Measurements from ENCODE around the gene RALY. TPM values are rescaled to one million over a fixed set of nuclear protein-coding genes. Genes with fewer than 3 reads are reported as not detected.

The RALY gene
- total and polyA plus RNA-seq, 4 experiments from 2014 or later, result 112 to 218 (median 153) TPM

DNA sequence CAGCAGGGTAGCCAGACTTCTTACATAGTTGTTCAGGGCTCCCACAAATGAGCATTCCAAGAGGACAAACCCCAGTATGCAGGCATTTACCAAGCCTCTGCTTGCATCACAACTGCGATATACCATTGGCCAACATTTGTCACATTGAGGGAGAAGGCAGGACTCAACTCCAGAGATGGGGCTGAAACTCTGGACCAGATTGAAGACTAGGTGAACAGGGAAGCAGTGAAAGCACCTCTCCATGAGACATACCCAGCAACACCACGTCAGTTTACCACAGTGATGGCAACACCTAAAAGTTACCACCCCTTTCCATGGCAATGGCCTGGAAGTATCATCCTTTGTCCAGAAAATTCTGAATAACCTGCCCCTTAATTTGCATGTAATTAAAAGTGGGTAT, 7.9 kb upstream of the RALY start:
- Mint-ChIP-seq H3K4me3 (no peak overlapping the region), H3K36me3 (no peaks in the 10 kb centered on the region), H3K27me3 (peaks cover 1 to 4% of the 10 kb centered on the region in 2 donors), H3K27ac (no peak overlapping the region), H3K4me1 (peaks cover 5 to 11% (median 7%) of the 10 kb centered on the region in 4 donors), H3K9me3 (no peaks in the 10 kb centered on the region)
- Histone ChIP-seq H3K4me3 (ENCODE audit: low read length in 2 of 2) (no peak overlapping the region), H3K4me1 (ENCODE audit: insufficient read depth, low read length) (peaks cover 8% of the 10 kb centered on the region), H3K36me3 (ENCODE audit: insufficient read depth, low read length) (no peaks in the 10 kb centered on the region), H3K9me3 (ENCODE audit: control insufficient read depth in 1 of 2, low read length in 2 of 2) (no peaks in the 10 kb centered on the region), H3K27ac (ENCODE audit: low read depth, low read length) (no peak overlapping the region), H3K27me3 (ENCODE audit: insufficient read depth, low read length) (no peaks in the 10 kb centered on the region)
- ChIA-PET POLR2A (ENCODE audit: partially characterized antibody) (no interaction called here), CTCF (ENCODE audit: partially characterized antibody) (interaction anchor here (0.6 to 1.3 kb wide), 3 partner anchors 77 to 195 kb away, joined by 3 to 4 read pairs (median 3); no protein-coding TSS in a partner anchor)
- intact Hi-C loops (cut with micrococcal nuclease), result no loop called here
- DNase-seq, result no peak

DNA sequence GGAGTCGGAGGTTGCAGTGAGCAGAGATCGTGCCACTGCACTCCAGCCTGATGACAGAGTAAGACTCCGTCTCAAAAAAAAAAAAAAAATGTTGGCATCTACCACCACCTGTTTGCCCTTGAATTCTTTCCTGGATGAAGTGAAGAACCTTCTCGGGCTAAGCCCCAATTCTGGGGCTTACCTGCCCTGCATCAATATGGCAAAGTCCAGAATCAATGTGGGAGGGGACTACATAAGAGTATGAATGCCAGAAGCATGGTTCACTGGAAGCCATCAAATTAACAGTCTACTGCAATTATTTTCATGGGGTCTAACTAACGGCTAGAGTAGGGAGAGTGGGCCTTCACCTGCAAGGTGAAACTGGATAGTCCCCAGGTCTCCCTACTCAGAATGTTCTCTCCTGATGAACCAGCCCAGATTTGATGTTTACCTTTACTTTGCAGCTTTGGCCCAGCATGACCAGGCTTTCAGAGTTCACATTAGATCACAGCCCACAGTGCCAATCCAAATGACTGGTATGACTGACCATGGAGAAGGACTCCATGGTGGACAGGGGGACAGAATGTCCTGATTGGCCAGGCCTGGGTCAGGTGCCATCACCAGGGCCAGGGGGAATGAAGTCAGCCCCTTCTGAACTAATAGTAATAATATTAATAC, 7.0 kb upstream of the RALY start:
- H3K27ac Mint-ChIP-seq, result no peak overlapping the region
- H3K36me3 ChIP-seq (ENCODE audit: insufficient read depth, low read length), result no peaks in the 10 kb centered on the region

GRCh38 chr20:33990075-33990474, 3.6 kb upstream of the RALY start:
- POLR2A ChIA-PET (ENCODE audit: partially characterized antibody), result no interaction called here
- CTCF ChIA-PET (ENCODE audit: partially characterized antibody), result no interaction called here
- Mint-ChIP-seq H3K36me3 (peaks cover 0 to 18% of the 10 kb centered on the region in 2 donors), H3K27ac (peak overlapping the region in 1 of 7 donors; percentile 57), H3K9me3 (peaks cover 0 to 2% (median 0%) of the 10 kb centered on the region in 8 donors), H3K4me3 (peak overlapping the region in 3 of 8 donors; percentile 4 to 22 (median 20)), H3K4me1 (peaks cover 17 to 42% (median 26%) of the 10 kb centered on the region in 4 donors), H3K27me3 (peaks cover 0 to 2% of the 10 kb centered on the region in 2 donors)
- H3K36me3 ChIP-seq (ENCODE audit: insufficient read depth, low read length), result no peaks in the 10 kb centered on the region
- H3K4me3 ChIP-seq (ENCODE audit: low read length in 2 of 2), result no peak overlapping the region
- intact Hi-C loops (cut with micrococcal nuclease), result loop anchor here (5.0 kb wide), 1 partner anchor 47 kb away; no protein-coding TSS in a partner anchor
- peaks cover 28% of the 10 kb centered on the region for H3K4me1 ChIP-seq (ENCODE audit: insufficient read depth, low read length)
- H3K27me3 ChIP-seq (ENCODE audit: insufficient read depth, low read length), result no peaks in the 10 kb centered on the region
- H3K9me3 ChIP-seq (ENCODE audit: control insufficient read depth in 1 of 2, low read length in 2 of 2), result no peaks in the 10 kb centered on the region
- no peak overlapping the region for H3K27ac ChIP-seq (ENCODE audit: low read depth, low read length)
- DNase-seq, result no peak

More for the DNA sequence above, 7.0 kb upstream of the RALY start:
- POLR2A ChIA-PET (ENCODE audit: partially characterized antibody), result no interaction called here
- no peak for DNase-seq
- Histone ChIP-seq H3K4me1 (ENCODE audit: insufficient read depth, low read length) (peaks cover 14% of the 10 kb centered on the region), H3K27ac (ENCODE audit: low read depth, low read length) (no peak overlapping the region), H3K9me3 (ENCODE audit: control insufficient read depth in 1 of 2, low read length in 2 of 2) (no peaks in the 10 kb centered on the region), H3K27me3 (ENCODE audit: insufficient read depth, low read length) (no peaks in the 10 kb centered on the region), H3K4me3 (ENCODE audit: low read length in 2 of 2) (no peak overlapping the region)
- intact Hi-C loops (cut with micrococcal nuclease), result no loop called here
- CTCF ChIA-PET (ENCODE audit: partially characterized antibody), result interaction anchor here (1.0 kb wide), 1 partner anchor 195 kb away, joined by 4 read pairs; no protein-coding TSS in a partner anchor
- Mint-ChIP-seq H3K36me3 (no peaks in the 10 kb centered on the region), H3K4me1 (peaks cover 7 to 19% (median 12%) of the 10 kb centered on the region in 4 donors), H3K9me3 (no peaks in the 10 kb centered on the region), H3K27me3 (peaks cover 0 to 4% of the 10 kb centered on the region in 2 donors), H3K4me3 (no peak overlapping the region)

DNA sequence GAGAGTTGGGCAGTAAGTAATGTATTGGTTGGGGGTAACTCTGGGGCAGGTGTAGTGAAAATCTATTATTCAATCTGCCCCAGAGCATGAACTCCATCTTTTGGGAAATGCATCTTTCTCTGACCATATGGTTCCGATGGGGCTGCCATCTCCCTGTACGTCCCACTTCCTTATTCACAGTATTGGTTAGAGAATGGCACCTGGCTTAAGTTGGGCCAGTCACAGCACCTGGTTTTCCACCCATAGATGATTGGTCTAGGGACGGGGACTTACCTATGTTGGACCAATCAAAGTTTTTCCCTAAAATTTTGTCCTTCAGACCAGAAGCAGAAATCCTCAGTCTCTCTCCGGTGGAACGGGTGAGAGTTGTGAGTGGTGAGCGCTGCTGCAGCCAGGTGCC, 2.2 kb upstream of the RALY start:
- peaks cover 0 to 22% of the 10 kb centered on the region in 2 donors for H3K36me3 Mint-ChIP-seq
- peak overlapping the region; percentile 96 to 99 (median 98) for H3K4me3 Mint-ChIP-seq
- peaks cover 0 to 2% (median 0%) of the 10 kb centered on the region in 8 donors for H3K9me3 Mint-ChIP-seq
- Histone ChIP-seq H3K9me3 (ENCODE audit: control insufficient read depth in 1 of 2, low read length in 2 of 2) (no peaks in the 10 kb centered on the region), H3K27ac (ENCODE audit: low read depth, low read length) (no peak overlapping the region), H3K36me3 (ENCODE audit: insufficient read depth, low read length) (no peaks in the 10 kb centered on the region), H3K27me3 (ENCODE audit: insufficient read depth, low read length) (no peaks in the 10 kb centered on the region), H3K4me3 (ENCODE audit: low read length in 2 of 2) (no peak overlapping the region), H3K4me1 (ENCODE audit: insufficient read depth, low read length) (peaks cover 43% of the 10 kb centered on the region)
- H3K27ac Mint-ChIP-seq, result peak overlapping the region in 4 of 7 donors; percentile 19 to 100 (median 64)
- no peak for DNase-seq
- ChIA-PET CTCF (ENCODE audit: partially characterized antibody) (interaction anchor here (1.1 kb wide), 1 partner anchor 78 kb away, joined by 6 read pairs; no protein-coding TSS in a partner anchor), POLR2A (ENCODE audit: partially characterized antibody) (interaction anchor here (3.3 to 3.6 kb wide), 2 partner anchors 14 to 121 kb away, joined by 12 to 71 read pairs; partner anchors contain the start of gene EIF2S2)
- peaks cover 27 to 56% (median 39%) of the 10 kb centered on the region in 4 donors for H3K4me1 Mint-ChIP-seq
- H3K27me3 Mint-ChIP-seq, result peaks cover 0 to 2% of the 10 kb centered on the region in 2 donors
- intact Hi-C loops (cut with micrococcal nuclease), result loop anchor here (5.0 kb wide), 1 partner anchor 46 kb away; no protein-coding TSS in a partner anchor

- Mint-ChIP-seq H3K4me1 (peaks cover 34 to 65% (median 46%) of the 10 kb centered on the region in 4 donors), H3K36me3 (peaks cover 0 to 23% of the 10 kb centered on the region in 2 donors), H3K4me3 (peak overlapping the region; percentile 96 to 99 (median 98)), H3K27ac (peak overlapping the region; percentile 99 to 100 (median 99)), H3K9me3 (peaks cover 0 to 2% (median 0%) of the 10 kb centered on the region in 8 donors), H3K27me3 (peaks cover 0 to 2% of the 10 kb centered on the region in 2 donors)
- peak overlapping the region; percentile 94 for H3K27ac ChIP-seq (ENCODE audit: low read depth, low read length)
- no peaks in the 10 kb centered on the region for H3K36me3 ChIP-seq (ENCODE audit: insufficient read depth, low read length)
- DNase-seq, result peak in 3 of 5 donors; percentile 6 to 43 (median 10)
- no peaks in the 10 kb centered on the region for H3K9me3 ChIP-seq (ENCODE audit: control insufficient read depth in 1 of 2, low read length in 2 of 2)
- H3K4me1 ChIP-seq (ENCODE audit: insufficient read depth, low read length), result peaks cover 51% of the 10 kb centered on the region
- intact Hi-C loops (cut with micrococcal nuclease), result loop anchor here (2.0 to 5.0 kb wide), 2 partner anchors 45 to 310 kb away; partner anchors contain the start of gene AHCY
- POLR2A ChIA-PET (ENCODE audit: partially characterized antibody), result interaction anchor here (0.9 to 3.6 kb wide), 21 partner anchors 13 to 1750 kb away, joined by 3 to 71 read pairs (median 5); partner anchors contain the start of genes CBFA2T2, CHMP4B, EIF2S2 and PIGU
- no peaks in the 10 kb centered on the region for H3K27me3 ChIP-seq (ENCODE audit: insufficient read depth, low read length)
- H3K4me3 ChIP-seq (ENCODE audit: low read length in 2 of 2), result peak overlapping the region; percentile 77 to 89
- CTCF ChIA-PET (ENCODE audit: partially characterized antibody), result interaction anchor here (0.6 to 1.2 kb wide), 5 partner anchors 18 to 181 kb away, joined by 3 to 6 read pairs (median 4); partner anchors contain the start of gene CHMP4B
Measured at GRCh38 chr20:33992145-33992922, 1.4 kb upstream of the RALY start.

DNA sequence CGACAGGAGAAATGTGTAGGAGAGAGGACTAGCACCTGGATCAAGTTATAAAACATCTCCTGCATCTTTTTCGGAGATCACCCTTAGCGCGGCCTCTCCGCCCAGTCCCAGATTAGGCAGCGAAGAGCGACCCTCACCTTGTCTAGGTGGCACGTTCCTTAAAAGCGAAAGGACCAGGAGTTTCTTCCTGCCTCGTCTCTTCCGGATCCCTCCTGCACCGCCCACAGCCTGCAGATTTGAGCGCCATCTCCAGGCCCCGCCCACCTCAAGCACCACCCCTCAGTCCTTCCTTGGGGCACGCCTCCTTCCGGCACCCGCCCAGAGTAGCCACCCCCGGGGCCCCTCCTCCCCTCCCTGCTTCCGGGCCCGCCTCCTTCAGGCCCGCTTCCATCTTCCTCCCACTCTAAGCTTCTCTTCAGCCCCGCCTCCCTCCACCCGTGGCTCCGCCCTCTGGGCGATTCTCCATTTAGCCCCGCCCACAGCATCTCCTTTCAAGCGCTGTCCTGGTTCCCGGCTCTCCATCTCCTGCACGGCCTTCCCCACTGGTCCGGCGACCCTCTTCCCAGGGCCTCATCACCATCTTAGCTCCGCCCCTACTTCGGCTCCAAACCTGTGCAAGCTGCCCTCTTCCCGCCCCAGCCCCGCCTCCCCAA, 662 bp upstream of the RALY start:
- POLR2A ChIA-PET (ENCODE audit: partially characterized antibody), result interaction anchor here (0.7 to 3.6 kb wide), 35 partner anchors 8 to 1961 kb away, joined by 3 to 71 read pairs (median 4); partner anchors contain the start of genes ACTL10, CBFA2T2, CHMP4B and EIF2S2
- Histone ChIP-seq H3K36me3 (ENCODE audit: insufficient read depth, low read length) (no peaks in the 10 kb centered on the region), H3K27me3 (ENCODE audit: insufficient read depth, low read length) (no peaks in the 10 kb centered on the region), H3K4me3 (ENCODE audit: low read length in 2 of 2) (peak overlapping the region; percentile 77 to 89), H3K27ac (ENCODE audit: low read depth, low read length) (peak overlapping the region; percentile 94), H3K9me3 (ENCODE audit: control insufficient read depth in 1 of 2, low read length in 2 of 2) (no peaks in the 10 kb centered on the region), H3K4me1 (ENCODE audit: insufficient read depth, low read length) (peaks cover 58% of the 10 kb centered on the region)
- Mint-ChIP-seq H3K27me3 (peaks cover 0 to 2% of the 10 kb centered on the region in 2 donors), H3K4me3 (peak overlapping the region; percentile 96 to 99 (median 98)), H3K36me3 (peaks cover 0 to 28% of the 10 kb centered on the region in 2 donors), H3K4me1 (peaks cover 41 to 72% (median 53%) of the 10 kb centered on the region in 4 donors), H3K9me3 (peaks cover 0 to 3% (median 0%) of the 10 kb centered on the region in 8 donors), H3K27ac (peak overlapping the region; percentile 99 to 100 (median 99))
- intact Hi-C loops (cut with micrococcal nuclease), result loop anchor here (1.0 to 5.0 kb wide), 5 partner anchors 44 to 550 kb away; partner anchors contain the start of genes AHCY, CHMP4B, EIF2S2 and SNTA1
- CTCF ChIA-PET (ENCODE audit: partially characterized antibody), result interaction anchor here (0.8 to 1.2 kb wide), 6 partner anchors 18 to 182 kb away, joined by 3 to 6 read pairs (median 3); partner anchors contain the start of gene CHMP4B
- DNase-seq, result peak; percentile 99 to 100 (median 100)
